ENCODE measurements around the gene HK2.

Gene HK2

GRCh38 chr2:74941284-74941683 is 107.4 kb downstream of the HK2 start:
- no peaks in the 10 kb centered on the region for H4K20me1 ChIP-seq (ENCODE audit: insufficient read depth, low read length)
- H3K4me3 ChIP-seq (ENCODE audit: low read depth, low read length, poor library complexity, severe bottlenecking), result no peak overlapping the region
- no peak overlapping the region for H2AFZ ChIP-seq (ENCODE audit: low read length)
- no peak overlapping the region for H3K4me2 ChIP-seq (ENCODE audit: low read length)
- no peaks in the 10 kb centered on the region for H3K27me3 ChIP-seq (ENCODE audit: insufficient read depth, low read length)
- H3K9ac ChIP-seq (ENCODE audit: low read length), result no peak overlapping the region
- TF ChIP-seq CTCF (IDR thresholded peaks at IDR 0.05; ENCODE audit: low read length), result no peak
- no peak for TF ChIP-seq EZH2 (IDR thresholded peaks at IDR 0.05; ENCODE audit: borderline replicate concordance, low read length)
- H3K9me3 ChIP-seq (ENCODE audit: low read length), result no peaks in the 10 kb centered on the region
- H3K4me1 ChIP-seq (ENCODE audit: insufficient read depth, low read length, severe bottlenecking), result no peaks in the 10 kb centered on the region
- H3K27ac ChIP-seq (ENCODE audit: low read depth, low read length, poor library complexity, severe bottlenecking), result no peak overlapping the region
- no peaks in the 10 kb centered on the region for H3K9me2 ChIP-seq (ENCODE audit: low read depth, low read length)
- no peaks in the 10 kb centered on the region for H3K79me2 ChIP-seq (ENCODE audit: insufficient read depth, low read length)
- H3K36me3 ChIP-seq (ENCODE audit: insufficient read depth, low read length), result no peaks in the 10 kb centered on the region
- no peaks in the 10 kb centered on the region for H3F3A ChIP-seq (ENCODE audit: insufficient read depth, low read length)

- Histone ChIP-seq H3K4me2 (ENCODE audit: low read length) (no peak overlapping the region), H3K79me2 (ENCODE audit: insufficient read depth, low read length) (no peaks in the 10 kb centered on the region), H3K9ac (ENCODE audit: low read length) (no peak overlapping the region), H3K9me2 (ENCODE audit: low read depth, low read length) (no peaks in the 10 kb centered on the region), H2AFZ (ENCODE audit: low read length) (no peak overlapping the region), H4K20me1 (ENCODE audit: insufficient read depth, low read length) (no peaks in the 10 kb centered on the region), H3K27me3 (ENCODE audit: insufficient read depth, low read length) (no peaks in the 10 kb centered on the region), H3K36me3 (ENCODE audit: insufficient read depth, low read length) (no peaks in the 10 kb centered on the region), H3K27ac (ENCODE audit: low read depth, low read length, poor library complexity, severe bottlenecking) (no peak overlapping the region), H3F3A (ENCODE audit: insufficient read depth, low read length) (no peaks in the 10 kb centered on the region), H3K4me3 (ENCODE audit: low read depth, low read length, poor library complexity, severe bottlenecking) (no peak overlapping the region), H3K9me3 (ENCODE audit: low read length) (no peaks in the 10 kb centered on the region), H3K4me1 (ENCODE audit: insufficient read depth, low read length, severe bottlenecking) (no peaks in the 10 kb centered on the region)
- TF ChIP-seq CTCF (IDR thresholded peaks at IDR 0.05; ENCODE audit: low read length) (no peak), EZH2 (IDR thresholded peaks at IDR 0.05; ENCODE audit: borderline replicate concordance, low read length) (no peak)
These were observed 108.3 kb downstream of the HK2 start for GRCh38 chr2:74942263-74942662.
